ENCODE results near the gene COG6.
A peak's percentile ranks its signal among the peaks of the same experiment; 100 is the strongest.

COG6 gene

DNA sequence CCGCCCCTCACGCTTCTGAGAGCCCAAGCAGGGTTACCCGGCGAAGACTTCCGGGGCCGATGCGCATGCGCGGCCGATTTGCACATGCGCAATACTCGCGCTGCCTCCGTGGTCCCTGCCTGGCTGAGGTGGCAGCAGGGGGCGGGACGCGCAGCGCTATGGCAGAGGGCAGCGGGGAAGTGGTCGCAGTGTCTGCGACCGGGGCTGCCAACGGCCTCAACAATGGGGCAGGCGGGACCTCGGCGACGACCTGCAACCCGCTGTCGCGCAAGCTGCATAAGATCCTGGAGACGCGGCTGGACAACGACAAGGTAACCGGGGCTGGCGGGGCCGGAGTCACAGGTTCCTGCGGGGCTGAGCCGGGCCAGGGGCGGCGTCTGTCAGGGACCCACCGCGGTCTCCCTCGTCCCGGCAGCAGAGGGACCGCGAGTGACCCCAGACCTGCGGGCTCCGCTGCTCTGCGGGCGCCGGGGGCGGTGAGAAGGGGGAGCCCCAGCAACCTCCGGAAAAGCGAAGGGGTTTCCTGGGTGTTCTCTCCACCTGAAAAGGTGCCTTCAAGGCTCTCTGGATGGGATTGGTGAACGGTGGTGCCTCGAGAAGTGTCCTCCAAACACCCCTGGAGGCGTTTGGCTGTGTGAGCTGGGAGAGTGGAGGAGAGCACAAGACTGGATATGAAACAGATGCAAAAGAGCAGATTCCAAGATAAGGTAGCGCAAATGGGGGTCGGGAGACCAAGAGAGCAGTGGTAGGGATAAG is at the start of gene COG6:
COG6 (plus strand) TSS at position 94 of the 756 bp plus-strand sequence; CDS start at position 159, 65 bp downstream.
- Mint-ChIP-seq H3K4me1 (peaks cover 34% of the 10 kb centered on the region), H3K4me3 (peak within 1 kb of the TSS; percentile 83), H3K36me3 (ENCODE audit: insufficient read depth) (peaks cover 11% of the 10 kb centered on the region), H3K9me3 (peaks cover 6% of the 10 kb centered on the region), H3K27ac (ENCODE audit: low read depth) (peak within 1 kb of the TSS; percentile 97), H3K27me3 (peaks cover 11% of the 10 kb centered on the region)
- peak; percentile 88 to 97 for DNase-seq (ENCODE audit: low spot score in 2 of 2)
- peak; percentile 89 for ATAC-seq (replicated peaks; ENCODE audit: extremely low read depth, poor library complexity, severe bottlenecking)

DNA sequence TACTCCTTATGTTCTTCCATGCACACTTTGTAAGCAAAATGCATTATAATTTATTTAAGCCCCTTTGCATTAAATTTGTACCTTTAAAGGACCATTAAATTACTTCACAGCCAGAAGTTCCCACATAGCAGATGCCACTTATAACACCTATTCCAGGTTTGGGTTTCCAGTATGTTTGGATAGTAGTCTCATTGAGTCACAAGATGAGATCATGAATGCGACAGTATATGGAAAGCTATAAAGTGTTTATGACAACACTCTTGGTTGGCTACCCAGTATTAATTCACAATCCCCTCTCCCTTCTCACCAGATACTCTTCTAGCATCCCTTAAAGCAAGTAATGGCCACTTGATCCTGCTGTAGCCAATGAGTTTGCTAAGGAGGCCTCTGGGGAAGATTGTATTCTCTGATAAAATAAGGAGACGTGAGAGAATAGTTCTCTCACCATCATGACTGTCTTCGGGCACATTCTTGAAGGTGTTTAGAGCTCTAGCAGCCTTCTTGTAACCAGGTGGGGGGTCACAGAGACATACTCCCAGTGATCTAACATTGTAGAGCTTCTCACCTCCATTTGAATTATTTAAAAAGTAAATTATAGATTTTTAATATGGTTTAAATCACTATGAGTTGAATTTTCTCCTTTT is 49.7 kb upstream of the COG6 start:
- DNase-seq (ENCODE audit: low spot score in 2 of 2) (no peak), ATAC-seq (replicated peaks; ENCODE audit: extremely low read depth, poor library complexity, severe bottlenecking) (no peak)
- H3K36me3 Mint-ChIP-seq (ENCODE audit: insufficient read depth): peaks cover 1% of the 10 kb centered on the region
- no peaks in the 10 kb centered on the region for H3K9me3 Mint-ChIP-seq
- no peak overlapping the region for H3K27ac Mint-ChIP-seq (ENCODE audit: low read depth)
- no peak overlapping the region for H3K4me3 Mint-ChIP-seq
- peaks cover 77% of the 10 kb centered on the region for H3K27me3 Mint-ChIP-seq
- peaks cover 6% of the 10 kb centered on the region for H3K4me1 Mint-ChIP-seq

DNA sequence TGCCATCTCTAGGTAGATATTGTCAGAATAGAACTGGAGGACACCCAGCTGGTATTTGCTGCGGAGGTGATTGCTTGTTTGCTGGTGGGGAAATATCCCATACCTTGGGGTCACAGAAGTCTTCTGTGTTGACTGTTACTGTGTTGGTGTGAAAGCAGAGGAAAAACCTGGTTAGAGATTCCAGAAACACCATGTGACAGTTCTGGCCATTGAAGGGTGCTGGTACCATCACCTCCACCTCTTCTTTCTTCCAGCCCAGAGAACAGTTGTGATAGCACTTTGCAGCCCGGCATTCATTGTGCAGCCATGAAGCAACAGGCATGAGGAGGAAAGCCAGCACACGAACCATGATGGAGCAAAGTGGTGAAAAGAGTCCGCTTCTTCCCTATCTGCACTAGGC is 47.6 kb upstream of the COG6 start:
- H3K9me3 Mint-ChIP-seq: no peaks in the 10 kb centered on the region
- H3K27me3 Mint-ChIP-seq: peaks cover 57% of the 10 kb centered on the region
- H3K4me3 Mint-ChIP-seq: no peak overlapping the region
- peaks cover 6% of the 10 kb centered on the region for H3K4me1 Mint-ChIP-seq
- ATAC-seq (replicated peaks; ENCODE audit: extremely low read depth, poor library complexity, severe bottlenecking) (no peak), DNase-seq (ENCODE audit: low spot score in 2 of 2) (no peak)
- H3K27ac Mint-ChIP-seq (ENCODE audit: low read depth): no peak overlapping the region
- H3K36me3 Mint-ChIP-seq (ENCODE audit: insufficient read depth): peaks cover 1% of the 10 kb centered on the region

DNA sequence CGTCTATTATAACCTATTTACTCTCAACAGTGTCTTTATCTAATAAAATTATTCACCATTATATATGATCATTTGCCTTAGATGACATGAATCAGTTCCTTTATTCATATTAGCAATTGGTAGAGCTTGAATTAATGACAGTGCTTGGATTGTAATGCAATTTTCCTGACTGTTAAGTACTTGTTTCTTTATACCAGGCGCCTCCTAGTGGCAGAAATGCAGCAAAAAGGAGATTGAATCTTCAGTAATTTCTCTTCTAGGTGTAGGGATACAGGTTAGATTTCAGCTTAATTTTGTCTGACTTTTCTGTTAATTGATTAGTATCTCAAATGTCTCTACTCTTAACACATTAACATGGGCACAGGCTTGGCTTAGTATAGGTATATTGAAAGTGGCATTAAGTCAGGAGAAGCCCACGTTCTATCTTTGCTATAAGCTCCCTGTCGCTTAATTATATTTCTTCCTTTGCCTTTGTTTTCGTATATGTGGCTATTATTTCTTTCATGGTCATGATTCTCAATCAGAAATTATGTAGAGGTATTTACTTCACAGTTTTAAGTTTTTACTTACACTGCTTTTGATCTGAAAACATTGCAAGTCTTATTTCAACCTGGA is 43.3 kb upstream of the COG6 start:
- ATAC-seq (replicated peaks; ENCODE audit: extremely low read depth, poor library complexity, severe bottlenecking): no peak

DNA sequence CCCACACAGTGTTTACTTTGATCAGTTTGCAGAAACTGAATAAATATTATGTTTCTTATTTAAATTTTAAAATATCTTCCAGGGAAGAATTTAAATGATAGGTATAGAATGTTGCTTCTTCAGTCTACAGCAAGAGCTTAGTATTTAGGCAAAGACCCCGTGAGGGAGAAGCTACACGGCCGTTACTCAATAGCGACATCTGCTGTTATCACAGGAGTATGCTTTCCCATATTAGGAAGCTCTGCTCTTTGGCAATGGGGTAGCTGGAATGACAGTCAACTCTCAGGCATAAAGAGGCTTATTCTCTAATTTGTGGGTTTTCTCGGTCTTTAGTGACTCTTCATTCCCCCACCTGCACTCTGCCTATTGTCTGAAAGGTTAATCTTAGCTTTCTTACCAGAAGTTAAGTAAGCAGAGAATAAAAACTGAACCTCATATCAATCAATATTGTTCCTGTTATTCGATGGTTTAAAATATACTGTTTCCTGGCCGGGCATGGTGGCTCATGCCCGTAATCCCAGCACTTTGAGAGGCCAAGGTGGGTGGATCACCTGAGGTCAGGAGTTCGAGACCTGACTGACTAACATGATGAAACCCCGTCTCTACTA is 39.3 kb upstream of the COG6 start:
- Mint-ChIP-seq H3K27me3 (peaks cover 36% of the 10 kb centered on the region), H3K36me3 (ENCODE audit: insufficient read depth) (no peaks in the 10 kb centered on the region), H3K9me3 (no peaks in the 10 kb centered on the region), H3K4me3 (no peak overlapping the region), H3K27ac (ENCODE audit: low read depth) (no peak overlapping the region), H3K4me1 (no peaks in the 10 kb centered on the region)
- peak; percentile 52 for ATAC-seq (replicated peaks; ENCODE audit: extremely low read depth, poor library complexity, severe bottlenecking)
- no peak for DNase-seq (ENCODE audit: low spot score in 2 of 2)

More for the DNA sequence above, 43.3 kb upstream of the COG6 start:
- Mint-ChIP-seq H3K27me3 (peaks cover 20% of the 10 kb centered on the region), H3K4me1 (no peaks in the 10 kb centered on the region), H3K9me3 (no peaks in the 10 kb centered on the region), H3K27ac (ENCODE audit: low read depth) (no peak overlapping the region), H3K36me3 (ENCODE audit: insufficient read depth) (no peaks in the 10 kb centered on the region), H3K4me3 (no peak overlapping the region)
- DNase-seq (ENCODE audit: low spot score in 2 of 2): no peak

DNA sequence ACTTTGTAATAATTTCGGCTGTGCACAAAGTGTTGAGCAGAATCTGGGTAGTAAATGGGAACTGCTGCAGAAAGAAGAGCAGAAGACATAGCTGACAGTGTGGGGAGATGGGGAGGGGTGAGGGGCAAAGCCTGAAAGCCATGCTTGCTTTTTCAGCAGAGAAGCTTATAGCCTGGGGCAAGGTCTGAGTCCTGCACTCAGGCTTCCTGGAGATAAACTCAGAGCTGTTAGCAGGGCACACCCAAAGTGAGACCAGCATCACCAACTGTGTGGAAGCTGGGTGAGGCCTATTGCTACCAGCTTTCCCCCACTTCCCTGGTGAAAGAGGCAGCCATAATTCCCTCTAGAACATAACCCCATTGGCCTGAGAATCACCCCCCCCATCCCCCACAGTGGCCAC is 36.9 kb upstream of the COG6 start:
- no peaks in the 10 kb centered on the region for H3K36me3 Mint-ChIP-seq (ENCODE audit: insufficient read depth)
- H3K27ac Mint-ChIP-seq (ENCODE audit: low read depth): no peak overlapping the region
- ATAC-seq (replicated peaks; ENCODE audit: extremely low read depth, poor library complexity, severe bottlenecking) (no peak), DNase-seq (ENCODE audit: low spot score in 2 of 2) (no peak)
- H3K4me3 Mint-ChIP-seq: no peak overlapping the region
- H3K27me3 Mint-ChIP-seq: peaks cover 44% of the 10 kb centered on the region
- H3K9me3 Mint-ChIP-seq: no peaks in the 10 kb centered on the region
- H3K4me1 Mint-ChIP-seq: no peaks in the 10 kb centered on the region

DNA sequence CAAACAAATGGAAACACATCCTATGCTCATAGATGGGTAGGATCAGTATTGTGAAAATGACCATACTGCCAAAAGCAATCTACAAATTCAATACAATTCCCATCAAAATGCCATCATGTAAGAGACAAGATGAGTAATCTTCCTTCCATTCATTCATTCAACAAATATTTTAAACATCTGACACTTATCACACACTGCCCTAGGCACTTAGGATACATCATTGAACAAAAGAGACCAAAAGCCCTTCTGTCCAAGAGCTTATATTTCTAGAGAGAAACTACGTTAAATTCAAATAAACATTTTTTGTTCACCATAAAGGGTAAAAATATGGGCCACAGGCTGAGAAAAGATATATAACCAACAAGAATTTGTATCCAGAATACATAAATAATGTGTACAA is 32.0 kb upstream of the COG6 start:
- Mint-ChIP-seq H3K9me3 (no peaks in the 10 kb centered on the region), H3K27me3 (peaks cover 34% of the 10 kb centered on the region), H3K36me3 (ENCODE audit: insufficient read depth) (no peaks in the 10 kb centered on the region), H3K27ac (ENCODE audit: low read depth) (no peak overlapping the region), H3K4me3 (no peak overlapping the region), H3K4me1 (no peaks in the 10 kb centered on the region)
- ATAC-seq (replicated peaks; ENCODE audit: extremely low read depth, poor library complexity, severe bottlenecking) (no peak), DNase-seq (ENCODE audit: low spot score in 2 of 2) (no peak)

DNA sequence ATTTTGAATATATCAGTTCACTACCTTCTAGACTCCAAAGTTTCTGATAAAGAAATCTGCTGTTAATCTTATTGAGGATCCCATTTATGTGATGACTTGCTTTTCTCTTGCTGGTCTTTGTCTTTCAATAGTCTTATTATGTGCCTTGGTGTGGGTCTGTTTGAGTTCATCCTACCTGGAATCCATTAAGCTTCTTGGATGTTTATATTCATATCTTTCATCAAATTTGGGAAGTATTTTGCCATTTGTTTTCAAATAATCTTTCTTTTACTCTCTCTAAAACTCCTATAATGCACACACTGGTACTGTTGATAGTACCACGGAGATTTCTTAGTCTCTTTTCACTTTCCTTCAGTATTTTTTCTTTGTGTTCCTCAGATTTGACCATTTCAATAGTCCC is 24.2 kb upstream of the COG6 start:
- peaks cover 6% of the 10 kb centered on the region for H3K9me3 Mint-ChIP-seq
- no peak overlapping the region for H3K4me3 Mint-ChIP-seq
- H3K27me3 Mint-ChIP-seq: peaks cover 33% of the 10 kb centered on the region
- H3K27ac Mint-ChIP-seq (ENCODE audit: low read depth): no peak overlapping the region
- H3K36me3 Mint-ChIP-seq (ENCODE audit: insufficient read depth): no peaks in the 10 kb centered on the region
- ATAC-seq (replicated peaks; ENCODE audit: extremely low read depth, poor library complexity, severe bottlenecking) (no peak), DNase-seq (ENCODE audit: low spot score in 2 of 2) (no peak)
- no peaks in the 10 kb centered on the region for H3K4me1 Mint-ChIP-seq

DNA sequence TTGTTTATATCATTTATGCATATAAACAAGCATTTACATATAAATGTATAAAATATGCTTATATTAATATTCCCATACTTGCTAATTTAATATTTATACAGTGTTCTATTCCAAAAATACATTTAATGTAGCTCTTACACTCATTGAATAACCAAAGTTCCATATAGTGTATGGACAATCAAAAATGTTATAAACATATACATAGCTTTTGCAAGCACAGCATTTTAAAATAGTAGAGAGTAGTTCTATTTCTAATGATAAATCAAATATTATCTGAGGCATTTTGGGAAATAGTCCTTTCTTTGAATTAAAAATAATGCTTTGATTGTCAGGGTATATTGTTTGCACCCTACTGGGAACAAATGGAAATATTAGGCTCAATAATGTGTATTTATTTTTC is 22.5 kb upstream of the COG6 start:
- ATAC-seq (replicated peaks; ENCODE audit: extremely low read depth, poor library complexity, severe bottlenecking): no peak

DNA sequence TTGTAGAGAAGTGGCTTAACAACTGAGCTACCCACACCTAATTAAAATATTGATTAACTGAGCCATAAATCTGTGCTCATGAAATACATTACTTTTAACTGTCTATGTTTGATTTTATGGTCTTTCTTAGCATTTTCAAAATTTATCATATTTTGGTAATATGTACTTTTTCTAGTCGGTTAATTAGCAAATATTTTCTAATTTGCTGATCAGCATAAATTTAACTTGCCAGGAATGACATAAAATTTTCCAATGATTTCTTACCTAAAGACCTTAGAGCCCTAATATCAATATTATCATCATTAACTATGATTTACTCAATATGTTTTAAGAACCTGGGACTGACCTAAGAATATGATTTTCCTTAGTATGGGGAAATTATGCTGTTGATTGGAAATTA is 19.9 kb upstream of the COG6 start:
- H3K36me3 Mint-ChIP-seq (ENCODE audit: insufficient read depth): no peaks in the 10 kb centered on the region
- H3K27ac Mint-ChIP-seq (ENCODE audit: low read depth): no peak overlapping the region
- H3K27me3 Mint-ChIP-seq: peaks cover 69% of the 10 kb centered on the region
- peaks cover 6% of the 10 kb centered on the region for H3K9me3 Mint-ChIP-seq
- ATAC-seq (replicated peaks; ENCODE audit: extremely low read depth, poor library complexity, severe bottlenecking) (no peak), DNase-seq (ENCODE audit: low spot score in 2 of 2) (no peak)
- H3K4me3 Mint-ChIP-seq: no peak overlapping the region
- H3K4me1 Mint-ChIP-seq: no peaks in the 10 kb centered on the region

More for the DNA sequence above, 22.5 kb upstream of the COG6 start:
- H3K4me1 Mint-ChIP-seq: no peaks in the 10 kb centered on the region
- no peak overlapping the region for H3K27ac Mint-ChIP-seq (ENCODE audit: low read depth)
- H3K36me3 Mint-ChIP-seq (ENCODE audit: insufficient read depth): no peaks in the 10 kb centered on the region
- peaks cover 48% of the 10 kb centered on the region for H3K27me3 Mint-ChIP-seq
- no peak for DNase-seq (ENCODE audit: low spot score in 2 of 2)
- H3K9me3 Mint-ChIP-seq: peaks cover 6% of the 10 kb centered on the region
- H3K4me3 Mint-ChIP-seq: no peak overlapping the region

DNA sequence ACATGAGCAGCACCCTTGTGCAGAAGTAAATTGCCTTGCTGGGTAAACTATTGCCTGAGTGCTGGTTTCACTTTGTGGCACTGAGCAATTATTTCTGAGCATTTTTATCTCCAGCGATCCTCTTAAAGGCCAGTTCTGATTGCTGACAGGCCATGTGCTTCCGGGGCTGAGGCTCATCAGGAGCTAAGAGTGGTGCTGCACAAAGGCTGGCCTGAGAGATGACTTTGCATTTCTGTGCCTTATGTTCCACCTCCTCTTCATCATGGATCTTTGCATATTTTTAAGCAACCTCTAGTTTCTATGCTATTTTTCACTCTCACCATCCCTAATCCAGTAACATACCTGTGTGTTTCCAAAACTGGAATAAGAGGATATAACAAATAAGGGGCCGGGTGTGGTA is 17.6 kb upstream of the COG6 start:
- Mint-ChIP-seq H3K36me3 (ENCODE audit: insufficient read depth) (no peaks in the 10 kb centered on the region), H3K27me3 (peaks cover 79% of the 10 kb centered on the region)

DNA sequence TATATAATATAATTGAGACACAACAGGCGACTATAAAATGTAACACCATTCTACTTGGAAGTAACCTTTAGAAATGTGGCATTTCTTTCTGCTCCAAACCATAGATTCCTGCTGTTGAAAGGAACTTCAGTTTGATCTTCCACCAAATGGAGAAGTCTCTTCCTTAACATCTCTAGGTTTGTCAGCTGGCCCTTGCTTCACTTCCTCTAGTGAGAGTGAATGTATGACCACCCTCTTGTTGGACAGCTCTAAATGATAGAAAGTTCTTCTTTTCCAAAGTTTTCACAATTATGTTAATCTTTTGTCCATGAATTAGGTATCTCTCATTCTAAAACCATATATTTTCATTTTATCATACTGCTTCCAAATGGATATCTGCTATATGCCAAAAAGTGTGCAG is 13.8 kb upstream of the COG6 start:
- H3K27ac Mint-ChIP-seq (ENCODE audit: low read depth): no peak overlapping the region

More for the DNA sequence above, 17.6 kb upstream of the COG6 start:
- Mint-ChIP-seq H3K9me3 (no peaks in the 10 kb centered on the region), H3K27ac (ENCODE audit: low read depth) (no peak overlapping the region), H3K4me1 (no peaks in the 10 kb centered on the region), H3K4me3 (no peak overlapping the region)
- ATAC-seq (replicated peaks; ENCODE audit: extremely low read depth, poor library complexity, severe bottlenecking): no peak
- DNase-seq (ENCODE audit: low spot score in 2 of 2): no peak

More for the DNA sequence above, 13.8 kb upstream of the COG6 start:
- Mint-ChIP-seq H3K4me3 (no peak overlapping the region), H3K27me3 (peaks cover 58% of the 10 kb centered on the region), H3K9me3 (no peaks in the 10 kb centered on the region), H3K4me1 (no peaks in the 10 kb centered on the region), H3K36me3 (ENCODE audit: insufficient read depth) (no peaks in the 10 kb centered on the region)
- DNase-seq (ENCODE audit: low spot score in 2 of 2) (no peak), ATAC-seq (replicated peaks; ENCODE audit: extremely low read depth, poor library complexity, severe bottlenecking) (no peak)

All from central memory CD8-positive, alpha-beta T cell (primary cell).